ENCODE measurements around the gene WBP2.
"Not testable (repeated sequence)": the region's sequence is repeated elsewhere in the genome, so short reads cannot be mapped to it uniquely, and the experiment has no call there.

The WBP2 gene

GRCh38 chr17:75865404-75866188 lies 10.5 kb upstream of the WBP2 start:
- DNase-seq: not testable (repeated sequence)

- not testable (repeated sequence) for DNase-seq
Observed at GRCh38 chr17:75864887-75865286, 9.8 kb upstream of the WBP2 start.

DNA sequence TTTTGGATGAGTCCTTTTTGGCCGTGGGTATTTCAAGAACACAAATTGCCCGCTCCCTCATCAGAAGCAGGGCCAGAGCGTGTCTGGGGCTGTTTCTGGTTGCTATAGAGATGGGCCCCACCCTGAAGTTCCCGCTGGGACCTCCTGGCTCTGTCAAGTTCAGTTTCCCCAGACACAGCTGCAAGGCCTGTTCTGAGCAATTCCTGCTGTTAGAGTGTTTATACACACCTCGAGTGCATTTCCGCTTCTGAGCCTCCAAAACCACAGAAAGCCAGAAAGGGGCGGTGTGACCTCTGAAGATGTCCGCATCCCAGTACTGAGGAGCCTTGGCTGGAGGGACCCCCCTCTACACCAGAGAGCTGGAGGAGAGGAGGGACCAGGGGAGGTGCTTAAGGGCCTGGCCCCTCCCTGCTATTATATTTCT lies 9.3 kb upstream of the WBP2 start:
- DNase-seq: peak; percentile 89

- DNase-seq: no peak
Observed at GRCh38 chr17:75861927-75862317, 6.8 kb upstream of the WBP2 start.

- not testable (repeated sequence) for DNase-seq
Observed at GRCh38 chr17:75859358-75859757, 4.2 kb upstream of the WBP2 start.

- no peak for DNase-seq
Observed at GRCh38 chr17:75856062-75856756, 1.1 kb upstream of the WBP2 start.

- DNase-seq: no peak
Observed at GRCh38 chr17:75854881-75855309, 240 bp downstream of the WBP2 start.

DNA sequence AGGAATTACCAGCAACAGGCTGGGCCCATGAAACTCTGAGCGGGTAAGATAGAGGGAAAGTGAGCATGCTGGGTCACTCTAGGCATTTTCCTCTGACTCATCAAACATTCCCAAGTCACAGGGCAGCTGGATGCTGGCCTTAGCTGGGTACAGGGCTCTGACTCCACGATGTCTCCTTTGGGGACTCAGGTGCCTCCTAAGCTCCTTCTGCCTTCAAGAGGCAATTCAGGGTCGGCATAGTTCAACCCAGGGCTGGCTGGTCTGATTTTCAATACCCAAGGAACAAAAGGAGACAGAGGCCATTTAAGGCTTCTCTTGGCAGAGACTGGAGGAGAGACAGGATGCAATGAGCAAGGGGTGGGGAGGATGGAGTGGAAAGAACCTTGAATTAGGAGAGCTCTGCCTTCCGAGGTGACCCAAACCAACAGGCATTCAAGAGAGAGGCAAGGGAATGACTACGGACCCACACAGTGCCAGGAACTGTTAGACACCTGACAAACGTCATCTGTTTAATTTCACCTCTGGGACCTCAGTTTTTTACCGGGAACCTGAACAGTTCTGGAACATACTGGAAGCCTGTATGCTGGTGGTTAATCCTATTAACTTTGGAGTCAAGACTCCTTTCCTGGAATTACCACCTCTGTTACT lies 910 bp downstream of the WBP2 start:
- no peak for DNase-seq

DNA sequence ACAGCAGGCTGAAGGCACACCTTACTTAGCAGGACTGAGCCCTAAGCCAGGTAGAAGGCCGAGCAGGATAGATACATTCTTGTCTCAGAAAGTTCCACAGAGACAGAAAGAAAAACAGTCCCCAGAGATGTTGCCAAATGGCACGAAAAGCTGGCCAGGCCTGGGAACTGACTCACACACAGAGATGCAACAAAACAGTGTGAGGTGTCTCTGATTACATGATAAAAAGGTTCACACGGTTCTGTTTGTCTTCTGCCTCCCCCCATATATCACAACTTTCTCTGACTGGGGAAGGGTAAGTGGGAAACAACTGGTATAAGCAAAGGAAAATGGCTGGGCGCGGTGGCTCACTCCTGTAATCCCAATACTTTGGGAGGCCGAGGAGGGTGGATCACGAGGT lies 1.7 kb downstream of the WBP2 start:
- no peak for DNase-seq

DNA sequence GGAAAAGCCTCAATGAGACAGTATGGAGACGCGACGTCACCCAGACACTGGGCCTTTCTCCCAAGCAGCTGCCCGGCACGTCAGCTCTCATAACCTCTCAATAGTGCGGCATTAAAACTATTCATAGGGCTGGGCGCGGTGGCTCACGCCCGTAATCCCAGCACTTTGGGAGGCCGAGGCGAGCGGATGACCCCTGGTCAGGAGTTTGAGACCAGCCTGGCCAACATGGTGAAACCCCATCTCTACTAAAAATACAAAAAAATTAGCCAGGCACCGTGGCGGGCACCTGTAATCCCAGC lies 3.5 kb downstream of the WBP2 start:
- DNase-seq: not testable (repeated sequence)

DNA sequence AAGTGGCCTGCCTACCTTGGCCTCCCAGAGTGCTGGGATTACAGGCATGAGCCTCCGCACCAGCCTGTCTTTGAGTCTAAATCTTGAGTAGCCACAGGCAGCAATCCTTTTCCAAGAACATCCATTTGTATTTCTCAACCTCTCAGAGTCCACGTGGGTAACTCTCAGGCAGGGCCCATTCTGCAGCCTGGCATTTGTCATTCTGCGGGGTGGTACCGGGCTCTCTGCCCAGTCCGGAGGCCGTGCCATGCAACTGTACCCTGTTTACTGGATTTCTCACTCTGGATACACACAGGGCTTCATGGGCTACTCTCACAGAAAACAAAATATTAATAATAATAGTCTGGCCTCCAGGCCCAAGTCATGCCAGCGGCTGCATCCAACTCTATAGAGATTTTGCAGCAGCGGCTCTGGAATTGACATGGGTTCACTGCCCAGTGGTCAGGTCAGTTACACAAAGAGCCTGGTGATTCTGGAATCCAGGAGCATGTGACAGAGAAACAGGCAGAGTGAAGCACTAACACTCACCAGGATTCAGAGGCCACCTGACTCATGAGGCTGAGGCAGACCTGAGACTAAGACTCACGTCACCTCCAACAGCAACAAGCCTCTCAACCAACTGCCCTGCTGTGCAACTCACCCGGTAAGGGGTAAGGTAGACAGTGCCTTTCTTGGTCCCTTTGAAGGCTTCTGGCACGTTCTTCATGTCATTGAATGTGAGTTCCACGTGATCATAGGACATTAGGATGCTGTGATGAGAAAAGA lies 4.0 kb downstream of the WBP2 start:
- no peak for DNase-seq

DNA sequence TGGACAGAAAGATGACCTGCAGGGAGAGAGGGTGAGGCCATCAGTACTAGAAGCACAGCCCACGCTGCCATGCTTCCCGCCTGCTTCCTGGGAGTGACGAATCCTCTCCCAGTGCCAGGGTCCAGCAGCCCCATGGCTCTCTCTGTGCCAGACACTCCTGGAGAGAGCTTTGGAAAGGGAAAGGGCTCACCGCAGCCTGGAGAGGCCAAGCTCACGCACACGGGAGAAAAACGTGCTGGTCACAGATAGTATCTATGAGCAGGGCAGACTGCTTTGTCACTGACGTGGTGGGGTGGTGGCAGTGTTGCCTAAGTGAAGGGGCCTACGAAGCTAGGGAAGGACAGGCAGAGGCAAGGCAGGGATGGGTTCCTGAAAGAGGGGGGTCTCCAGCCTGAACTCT lies 5.4 kb downstream of the WBP2 start:
- no peak for DNase-seq

GRCh38 chr17:75849279-75849646 lies 5.9 kb downstream of the WBP2 start:
- DNase-seq: no peak

DNA sequence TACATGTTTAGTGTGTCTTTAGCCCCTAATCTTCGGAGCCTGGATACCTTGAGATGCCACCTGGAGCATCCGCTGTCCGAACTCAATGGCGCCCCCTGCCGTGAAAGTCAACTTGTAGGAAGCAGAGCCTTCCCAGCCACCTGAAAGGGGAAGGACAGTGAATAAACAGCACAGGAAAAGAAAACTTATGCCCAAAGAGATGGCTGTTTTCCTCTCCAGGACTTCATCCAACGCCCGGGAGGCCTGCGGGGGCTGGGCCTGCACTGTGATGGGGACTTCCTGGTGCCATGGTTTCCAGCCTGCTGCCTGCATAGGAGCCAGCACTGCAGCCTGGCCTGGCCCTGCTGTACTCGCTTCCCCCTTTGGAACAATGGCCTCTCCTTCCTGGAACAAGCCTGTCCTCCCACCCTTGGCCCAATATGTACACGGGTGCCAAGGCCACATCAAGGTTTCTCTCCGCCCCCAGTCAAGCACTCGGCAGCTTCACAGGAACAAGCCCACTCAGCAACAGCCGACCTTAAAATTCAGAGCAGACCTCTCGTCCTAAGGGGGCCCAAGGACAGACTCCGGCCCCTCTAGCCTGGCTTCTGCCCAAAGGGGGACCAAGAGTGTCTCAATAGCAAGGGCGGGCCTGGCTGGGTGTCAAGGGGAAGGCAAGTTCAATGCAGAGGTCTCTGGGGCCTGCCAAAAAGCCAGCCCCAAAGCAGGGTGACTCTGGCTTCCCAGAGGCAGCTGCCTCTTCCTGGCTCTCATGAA lies 6.4 kb downstream of the WBP2 start:
- peak; percentile 73 for DNase-seq

DNA sequence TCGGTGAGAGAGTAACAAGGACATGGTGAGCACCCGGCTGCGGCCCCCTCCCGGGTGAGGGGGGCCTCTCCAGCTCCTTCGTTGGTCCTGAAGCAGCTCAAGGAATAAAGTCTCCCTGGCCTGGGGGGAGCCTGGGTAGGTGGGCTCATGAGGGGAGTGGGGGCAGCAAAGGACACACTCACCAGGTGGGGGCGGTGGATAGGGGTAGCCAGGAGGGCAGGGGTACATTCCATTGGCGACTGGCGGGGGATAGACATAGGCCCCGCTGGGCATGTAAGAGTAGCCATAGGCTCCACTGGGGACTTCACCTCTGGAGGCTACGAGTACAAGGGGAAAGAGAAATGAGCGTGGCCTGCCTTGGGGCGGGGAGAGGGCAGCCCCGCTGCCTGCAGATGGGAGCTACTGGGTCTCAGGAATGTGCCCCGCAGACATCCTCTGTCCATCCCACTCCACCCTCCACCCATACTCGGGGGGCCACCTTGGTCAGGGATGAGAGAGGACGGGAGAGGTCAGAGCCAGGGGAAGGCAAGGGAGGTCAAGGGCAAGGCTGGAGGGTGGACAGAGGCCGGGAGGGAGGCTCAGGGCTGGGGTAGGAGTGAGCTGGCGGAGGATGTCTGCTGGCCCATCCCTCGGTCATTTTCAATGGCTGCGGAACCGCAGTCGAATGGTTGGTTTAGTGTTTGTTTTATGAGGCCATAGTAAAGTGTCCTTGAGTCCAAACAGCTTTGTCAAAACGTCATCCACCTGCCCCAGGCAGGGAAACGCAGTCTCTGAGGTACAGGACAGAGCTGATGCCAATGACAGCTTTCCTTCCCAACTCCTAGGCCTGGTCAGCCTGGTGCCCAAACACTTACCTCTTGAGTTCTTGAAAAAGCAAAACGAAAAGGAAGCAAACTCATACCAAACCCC lies 7.3 kb downstream of the WBP2 start:
- DNase-seq: no peak

DNA sequence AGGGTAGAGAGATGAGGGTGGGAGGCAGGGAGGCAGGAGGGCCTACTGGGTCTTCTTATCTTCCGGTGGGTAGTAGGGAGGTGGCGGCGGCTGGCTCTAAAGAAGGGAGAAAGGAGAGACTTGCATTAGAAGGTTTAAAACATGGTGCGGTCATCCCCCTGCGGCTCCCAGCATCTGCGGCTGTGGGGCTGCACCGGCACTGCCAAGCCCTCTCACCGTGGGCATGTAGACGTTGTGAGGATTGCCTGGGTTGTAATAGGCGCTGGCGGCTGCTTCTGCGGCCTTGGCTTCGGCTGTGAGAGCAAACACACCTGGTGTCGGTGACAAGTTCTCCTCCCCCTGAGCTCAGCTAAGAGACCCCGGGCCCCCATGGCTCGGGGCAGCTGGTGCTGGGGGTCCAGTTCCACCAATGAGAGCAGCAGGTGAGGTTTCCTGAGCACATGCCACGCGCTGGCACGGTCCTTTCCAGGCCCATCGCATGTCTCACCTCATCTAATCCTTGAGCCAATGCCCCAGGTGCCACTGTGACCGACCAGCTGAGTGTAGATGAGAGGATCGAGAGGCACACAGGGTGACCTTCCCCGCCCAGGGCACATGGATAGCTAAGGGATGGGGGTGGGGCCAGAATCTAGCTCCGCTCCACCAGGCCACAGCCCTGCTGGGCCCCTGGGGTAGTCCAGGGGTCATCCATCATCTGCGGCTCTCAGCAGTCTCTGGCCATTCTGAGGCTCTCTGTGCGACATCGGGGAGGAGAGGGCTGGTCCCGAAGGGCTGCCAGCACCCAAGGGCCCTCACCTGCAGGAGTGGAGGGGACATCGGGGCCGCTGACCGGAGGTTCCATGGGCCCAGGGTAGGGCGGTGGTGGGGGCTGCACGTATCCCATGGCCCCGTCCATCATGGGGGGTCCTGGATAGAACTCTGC lies 8.2 kb downstream of the WBP2 start:
- DNase-seq: no peak

DNA sequence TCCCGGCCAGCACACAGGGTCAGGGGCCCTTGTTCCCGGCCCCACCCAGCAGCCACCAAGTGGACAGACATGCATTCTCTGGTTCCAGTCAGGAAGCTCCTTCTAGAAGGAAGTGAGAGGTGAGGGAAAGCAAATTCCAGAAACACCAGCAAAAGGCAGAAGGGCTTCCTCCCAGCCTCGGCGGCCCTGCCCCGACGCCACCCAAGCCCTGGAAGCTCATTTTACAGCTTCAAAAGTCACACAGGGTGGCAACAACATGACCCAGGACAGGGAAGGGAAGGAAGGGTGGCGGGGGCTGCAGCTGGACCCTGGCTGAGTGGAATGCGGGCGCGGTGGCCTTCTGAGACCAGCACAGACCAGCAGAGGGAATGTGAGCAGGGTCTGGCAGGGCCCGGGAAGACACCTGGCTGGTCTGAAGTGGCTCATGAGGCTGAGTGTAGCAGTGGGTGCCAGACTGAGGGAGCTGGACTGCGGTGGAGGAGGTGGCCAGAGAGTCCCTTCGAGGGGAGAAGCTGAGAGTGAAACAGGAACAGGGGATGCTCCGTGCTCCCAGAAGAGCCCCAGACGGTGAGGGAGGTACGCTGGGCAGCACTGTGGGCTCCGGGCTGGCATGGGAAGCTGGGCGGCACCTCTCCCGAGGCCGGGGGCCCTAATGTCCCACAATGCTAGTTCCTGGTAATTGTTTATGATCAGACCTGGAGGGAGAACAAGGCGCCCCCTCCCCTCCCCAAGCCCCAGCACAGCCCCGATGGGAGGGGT lies 9.0 kb downstream of the WBP2 start:
- no peak for DNase-seq

- peak; percentile 75 for DNase-seq
Observed at GRCh38 chr17:75845058-75845711, 9.9 kb downstream of the WBP2 start.

DNA sequence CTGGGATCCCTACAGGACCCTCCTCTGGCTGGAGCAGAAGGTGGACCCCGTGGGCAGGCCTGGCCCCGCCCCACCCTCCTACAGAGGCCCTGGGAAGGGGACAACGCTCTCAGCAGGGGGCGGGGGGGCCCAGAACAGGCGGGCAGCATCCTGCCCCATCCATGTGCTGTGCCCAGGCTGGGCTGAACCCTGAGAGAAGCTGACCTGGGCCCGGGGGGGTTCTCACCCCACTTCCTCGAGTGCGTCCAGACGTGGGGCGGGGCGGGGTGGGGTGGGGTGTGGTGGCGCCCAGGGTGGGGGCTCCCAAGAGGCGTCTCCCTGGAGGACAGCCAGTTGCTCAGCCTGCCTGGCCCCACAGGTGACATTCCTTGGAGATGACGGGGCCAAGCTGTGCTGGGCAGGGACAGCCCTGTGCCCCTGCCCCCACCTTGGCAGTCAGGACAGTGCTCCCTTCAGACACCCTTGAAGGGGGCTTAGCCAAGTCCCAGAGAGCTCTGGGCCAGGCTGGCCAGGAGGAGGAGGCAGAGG lies 10.5 kb downstream of the WBP2 start:
- no peak for DNase-seq
